A673 (cell line): Measurements from ENCODE around the gene HRH3. TPM values are rescaled to one million over a fixed set of nuclear protein-coding genes. Genes with fewer than 3 reads are reported as not detected.

Experiments
- BruUV-seq: library from RNA; stranded (reverse); fragments of 400-500 nt; replicated peaks from 2 replicates; lab custom pipeline; 2021; lab: Mats Ljungman, UMichigan
- CTCF ChIA-PET: fragments of 300-600 bp; sonication (Branson Sonifier 250); formaldehyde crosslinking; loops from one replicate; lab custom pipeline; 2022; ENCODE audit warnings: antibody characterized with exemption; lab: Charles Lee
- POLR2A ChIA-PET: fragments of 300-600 bp; sonication (Branson Sonifier 250); formaldehyde crosslinking; loops from one replicate; lab custom pipeline; 2022; ENCODE audit warnings: antibody characterized with exemption; ENCODE audit not compliant: low non-redundant PET; lab: Charles Lee
- DNase-seq: peaks from one replicate; pipeline ENCODE4 v3.0.0-alpha.2; 2015; ENCODE audit warnings: low spot score
- H3K27ac ChIP-seq: fragments of 200-600 bp; sonication (generic); 2 replicates; pipeline ENCODE4 v1.5.1; 2016; ENCODE audit warnings: mixed run types, low read depth, mild to moderate bottlenecking, mixed read lengths, antibody characterized with exemption, low read length; ENCODE audit not compliant: poor library complexity, severe bottlenecking
- H3K27me3 ChIP-seq: fragments of 200-600 bp; sonication (generic); replicated peaks from 2 replicates; pipeline ENCODE4 v1.6.1; 2017; ENCODE audit warnings: mixed run types, low read depth, mild to moderate bottlenecking, mixed read lengths, antibody characterized with exemption, low read length; ENCODE audit not compliant: insufficient read depth, poor library complexity
- H3K36me3 ChIP-seq: fragments of 200-600 bp; sonication (generic); 2 replicates; pipeline ENCODE4 v1.6.1; 2016; ENCODE audit warnings: mixed run types, mild to moderate bottlenecking, mixed read lengths, antibody characterized with exemption, low read length; ENCODE audit not compliant: insufficient read depth, poor library complexity, severe bottlenecking
- H3K4me1 ChIP-seq: fragments of 200-600 bp; sonication (generic); 2 replicates; pipeline ENCODE4 v1.6.1; 2017; ENCODE audit warnings: mixed run types, mild to moderate bottlenecking, mixed read lengths, antibody characterized with exemption, low read length; ENCODE audit not compliant: insufficient read depth, poor library complexity, severe bottlenecking
- H3K4me3 ChIP-seq: fragments of 200-600 bp; sonication (generic); 2 replicates; pipeline ENCODE4 v1.5.1; 2016; ENCODE audit warnings: low read depth, mixed run types, mild to moderate bottlenecking, mixed read lengths, low read length; ENCODE audit not compliant: poor library complexity, severe bottlenecking
- H3K9me3 ChIP-seq: fragments of 200-600 bp; sonication (generic); 2 replicates; pipeline ENCODE4 v1.6.1; 2016; ENCODE audit warnings: mixed run types, low read depth, mild to moderate bottlenecking, mixed read lengths, antibody characterized with exemption, low read length; ENCODE audit not compliant: poor library complexity, severe bottlenecking
- CTCF ChIP-seq: fragments of 300-800, 200-600 bp; sonication (generic); conservative IDR thresholded peaks from 2 replicates; pipeline ENCODE4 v1.5.1; 2017; ENCODE audit warnings: low read depth, mild to moderate bottlenecking, antibody characterized with exemption, low read length, moderate library complexity, mixed read lengths
- EZH2 ChIP-seq: fragments of 200-600 bp; sonication (generic); IDR thresholded peaks from 2 replicates; pipeline ENCODE4 v1.6.1; 2017; ENCODE audit warnings: borderline replicate concordance, low read depth, mild to moderate bottlenecking, mixed read lengths, antibody characterized with exemption, low read length; ENCODE audit not compliant: poor library complexity, severe bottlenecking
- intact Hi-C: fragments of 100-400 bp; cut with micrococcal nuclease; formaldehyde crosslinking; loops from one replicate; pipeline ENCODE4 v1.10.0; 2022; ENCODE audit not compliant: unreplicated experiment
- total RNA-seq: library from RNA; stranded (reverse); gene quantifications from 2 replicates; pipeline ENCODE4 v1.2.3, GENCODE V29; 2021

HRH3 gene
- total RNA-seq, 1 experiment from 2014 or later, result not detected

- Histone ChIP-seq H3K4me1 (no peaks in the 10 kb centered on the region), H3K36me3 (peaks cover 10% of the 10 kb centered on the region), H3K9me3 (no peaks in the 10 kb centered on the region), H3K4me3 (no peak overlapping the region), H3K27ac (no peak overlapping the region), H3K27me3 (no peaks in the 10 kb centered on the region)
- intact Hi-C loops, result no loop called here
- BruUV-seq, result no TSS peak
- ChIA-PET CTCF (no interaction called here), POLR2A (no interaction called here)
- no peak for DNase-seq
- no peak for TF ChIP-seq CTCF
- no peak for TF ChIP-seq EZH2
Observed at GRCh38 chr20:62268228-62268900, 48.3 kb upstream of the HRH3 start.

GRCh38 chr20:62267543-62267942, 47.5 kb upstream of the HRH3 start:
- ChIA-PET POLR2A (no interaction called here), CTCF (no interaction called here)
- no TSS peak for BruUV-seq
- Histone ChIP-seq H3K36me3 (peaks cover 7% of the 10 kb centered on the region), H3K27ac (no peak overlapping the region), H3K4me3 (no peak overlapping the region), H3K27me3 (no peaks in the 10 kb centered on the region), H3K9me3 (no peaks in the 10 kb centered on the region), H3K4me1 (no peaks in the 10 kb centered on the region)
- TF ChIP-seq EZH2 (no peak), CTCF (no peak)
- intact Hi-C loops, result no loop called here
- no peak for DNase-seq

GRCh38 chr20:62266851-62267250, 46.8 kb upstream of the HRH3 start:
- DNase-seq, result no peak
- H3K36me3 ChIP-seq, result peaks cover 3% of the 10 kb centered on the region

More at GRCh38 chr20:62266851-62267250, 46.8 kb upstream of the HRH3 start:
- intact Hi-C loops, result no loop called here
- H3K27me3 ChIP-seq, result no peaks in the 10 kb centered on the region
- TF ChIP-seq EZH2 (no peak), CTCF (no peak)
- BruUV-seq, result no TSS peak
- H3K27ac ChIP-seq, result no peak overlapping the region
- ChIA-PET CTCF (no interaction called here), POLR2A (no interaction called here)
- no peaks in the 10 kb centered on the region for H3K4me1 ChIP-seq
- no peak overlapping the region for H3K4me3 ChIP-seq
- no peaks in the 10 kb centered on the region for H3K9me3 ChIP-seq
